Measurements from ENCODE around the gene TMEM59.

TMEM59 gene

GRCh38 chr1:53984726-53985125, 68.3 kb downstream of the TMEM59 start:
- no peak for DNase-seq (ENCODE audit: low read depth in 3 of 3)

GRCh38 chr1:53982763-53983104, 70.3 kb downstream of the TMEM59 start:
- DNase-seq (ENCODE audit: low read depth in 3 of 3) = no peak

GRCh38 chr1:53982034-53982762, 70.8 kb downstream of the TMEM59 start:
- no peak for DNase-seq (ENCODE audit: low read depth in 3 of 3)

GRCh38 chr1:53981220-53981619, 71.8 kb downstream of the TMEM59 start:
- DNase-seq (ENCODE audit: low read depth in 3 of 3) = no peak

- no peak for DNase-seq (ENCODE audit: low read depth in 3 of 3)
Observed at GRCh38 chr1:53979712-53980450, 73.1 kb downstream of the TMEM59 start.
